Gastrocnemius medialis (tissue), 4 donors: Measurements from ENCODE around the gene TELO2. TPM values are rescaled to one million over a fixed set of nuclear protein-coding genes. Genes with fewer than 3 reads are reported as not detected.

Source experiments
- ATAC-seq, 2 donors: fragments of 150-250 bp; one replicate each; pipeline ENCODE4 v1.9.1; 2016
- DNase-seq, 2 donors: peaks; one replicate each; pipeline ENCODE4 v3.0.0-alpha.2; 2019
- H3K27ac ChIP-seq, 4 donors: fragments of 200-600 bp; sonication (generic); 1 replicate in 1 of 4; 2 replicates in 3 of 4; pipeline ENCODE4 v1.5.1; 2016 to 2018; ENCODE audit warnings: mild to moderate bottlenecking in 2 of 4, moderate library complexity in 1 of 4
- H3K27me3 ChIP-seq, 3 donors: fragments of 200-600 bp; sonication (generic) in 2 of 3; 1 replicate in 1 of 3; 2 replicates in 2 of 3; pipeline versions ENCODE4 v1.5.1 to v1.6.0; 2016 to 2019; ENCODE audit warnings: mild to moderate bottlenecking in 1 of 3, moderate library complexity in 1 of 3
- H3K36me3 ChIP-seq, 2 donors: fragments of 200-600 bp; sonication (generic) in 1 of 2; one replicate each; pipeline ENCODE4 v1.5.1; 2017 to 2018
- H3K4me1 ChIP-seq, 2 donors: fragments of 200-600 bp; sonication (generic) in 1 of 2; one replicate each; pipeline ENCODE4 v1.5.1; 2016 to 2017; ENCODE audit warnings: mild to moderate bottlenecking in 2 of 2
- H3K4me3 ChIP-seq, 4 donors: fragments of 200-600 bp; sonication (generic) in 3 of 4; 1 replicate in 1 of 4; 2 replicates in 3 of 4; pipeline ENCODE4 v1.5.1; 2016 to 2019; ENCODE audit warnings: mild to moderate bottlenecking in 2 of 4
- H3K9me3 ChIP-seq, 3 donors: fragments of 200-600 bp; sonication (generic) in 2 of 3; 1 replicate in 1 of 3; 2 replicates in 2 of 3; pipeline ENCODE4 v1.5.1; 2016 to 2019
- POLR2A ChIP-seq, 2 donors: fragments of 450-650 bp; IDR thresholded peaks; one replicate each; pipeline ENCODE4 v1.6.1; 2017; ENCODE audit warnings: antibody characterized with exemption in 2 of 2, mild to moderate bottlenecking in 2 of 2, moderate library complexity in 2 of 2
- in situ Hi-C, 4 donors: fragments of 200-750 bp; cut with MboI; loops; one replicate each; pipeline versions ENCODE4 v1.15.0 to v1.8.0; 2017; ENCODE audit warnings: low sequenced_read_pairs in 4 of 4
- intact Hi-C: fragments of 100-400 bp; cut with DNase I; formaldehyde crosslinking; loops from one replicate; pipeline ENCODE4 v1.15.1; 2023; ENCODE audit warnings: low total_unique reads
- total RNA-seq, 4 donors: library from RNA; depleted of rRNA; stranded (reverse); fragments of >200 nt; gene quantifications; one replicate each; pipeline versions ENCODE4 v1.1.0 to v1.2.3, GENCODE V29; 2016
- TF ChIP-seq, protein P1 (sequence below), 5 experiments: fragments of 450-650 bp in 3 of 5; fragments of 200-600 bp in 2 of 5; sonication (generic) in 2 of 5; IDR thresholded peaks in 4 of 5; conservative IDR thresholded peaks in 1 of 5; 1 replicate in 4 of 5; 2 replicates in 1 of 5; pipeline ENCODE4 v1.5.1; 2016 to 2019; ENCODE audit warnings: antibody characterized with exemption in 5 of 5, mild to moderate bottlenecking in 3 of 5, moderate library complexity in 3 of 5

Gene TELO2
- total RNA-seq, 4 donors from 2014 or later: 2.9 to 11.2 (median 9.8) TPM

- ATAC-seq (no peak), DNase-seq (no peak)
- Histone ChIP-seq H3K27ac (no peak overlapping the region), H3K9me3 (no peaks in the 10 kb centered on the region), H3K27me3 (no peaks in the 10 kb centered on the region), H3K36me3 (no peaks in the 10 kb centered on the region), H3K4me3 (no peak overlapping the region), H3K4me1 (no peaks in the 10 kb centered on the region)
- intact Hi-C loops (no loop called here), in situ Hi-C loops (no loop called here)
- TF ChIP-seq POLR2A (IDR thresholded peaks at IDR 0.05): no peak
- TF ChIP-seq, protein P1, sequence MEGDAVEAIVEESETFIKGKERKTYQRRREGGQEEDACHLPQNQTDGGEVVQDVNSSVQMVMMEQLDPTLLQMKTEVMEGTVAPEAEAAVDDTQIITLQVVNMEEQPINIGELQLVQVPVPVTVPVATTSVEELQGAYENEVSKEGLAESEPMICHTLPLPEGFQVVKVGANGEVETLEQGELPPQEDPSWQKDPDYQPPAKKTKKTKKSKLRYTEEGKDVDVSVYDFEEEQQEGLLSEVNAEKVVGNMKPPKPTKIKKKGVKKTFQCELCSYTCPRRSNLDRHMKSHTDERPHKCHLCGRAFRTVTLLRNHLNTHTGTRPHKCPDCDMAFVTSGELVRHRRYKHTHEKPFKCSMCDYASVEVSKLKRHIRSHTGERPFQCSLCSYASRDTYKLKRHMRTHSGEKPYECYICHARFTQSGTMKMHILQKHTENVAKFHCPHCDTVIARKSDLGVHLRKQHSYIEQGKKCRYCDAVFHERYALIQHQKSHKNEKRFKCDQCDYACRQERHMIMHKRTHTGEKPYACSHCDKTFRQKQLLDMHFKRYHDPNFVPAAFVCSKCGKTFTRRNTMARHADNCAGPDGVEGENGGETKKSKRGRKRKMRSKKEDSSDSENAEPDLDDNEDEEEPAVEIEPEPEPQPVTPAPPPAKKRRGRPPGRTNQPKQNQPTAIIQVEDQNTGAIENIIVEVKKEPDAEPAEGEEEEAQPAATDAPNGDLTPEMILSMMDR (IDR thresholded peaks at IDR 0.05 in 4 of 5, conservative IDR thresholded peaks at IDR 0.05 in 1 of 5): no peak
Measured at GRCh38 chr16:1520461-1520860, 27.3 kb downstream of the TELO2 start.

GRCh38 chr16:1523581-1524245, 30.6 kb downstream of the TELO2 start:
- Histone ChIP-seq H3K4me3 (no peak overlapping the region), H3K9me3 (no peaks in the 10 kb centered on the region), H3K36me3 (no peaks in the 10 kb centered on the region), H3K27ac (no peak overlapping the region), H3K27me3 (no peaks in the 10 kb centered on the region), H3K4me1 (no peaks in the 10 kb centered on the region)
- no peak for ATAC-seq
- in situ Hi-C loops (no loop called here), intact Hi-C loops (no loop called here)
- no peak for TF ChIP-seq POLR2A (IDR thresholded peaks at IDR 0.05)
- TF ChIP-seq, protein P1 (IDR thresholded peaks at IDR 0.05 in 4 of 5, conservative IDR thresholded peaks at IDR 0.05 in 1 of 5): no peak
- no peak for DNase-seq

- ATAC-seq (no peak), DNase-seq (no peak)
- intact Hi-C loops (no loop called here), in situ Hi-C loops (no loop called here)
- Histone ChIP-seq H3K4me3 (no peak overlapping the region), H3K27me3 (no peaks in the 10 kb centered on the region), H3K4me1 (no peaks in the 10 kb centered on the region), H3K9me3 (no peaks in the 10 kb centered on the region), H3K27ac (no peak overlapping the region), H3K36me3 (no peaks in the 10 kb centered on the region)
- TF ChIP-seq POLR2A (IDR thresholded peaks at IDR 0.05): no peak
- TF ChIP-seq, protein P1 (IDR thresholded peaks at IDR 0.05 in 4 of 5, conservative IDR thresholded peaks at IDR 0.05 in 1 of 5): no peak
Measured at GRCh38 chr16:1524366-1524765, 31.2 kb downstream of the TELO2 start.

DNA sequence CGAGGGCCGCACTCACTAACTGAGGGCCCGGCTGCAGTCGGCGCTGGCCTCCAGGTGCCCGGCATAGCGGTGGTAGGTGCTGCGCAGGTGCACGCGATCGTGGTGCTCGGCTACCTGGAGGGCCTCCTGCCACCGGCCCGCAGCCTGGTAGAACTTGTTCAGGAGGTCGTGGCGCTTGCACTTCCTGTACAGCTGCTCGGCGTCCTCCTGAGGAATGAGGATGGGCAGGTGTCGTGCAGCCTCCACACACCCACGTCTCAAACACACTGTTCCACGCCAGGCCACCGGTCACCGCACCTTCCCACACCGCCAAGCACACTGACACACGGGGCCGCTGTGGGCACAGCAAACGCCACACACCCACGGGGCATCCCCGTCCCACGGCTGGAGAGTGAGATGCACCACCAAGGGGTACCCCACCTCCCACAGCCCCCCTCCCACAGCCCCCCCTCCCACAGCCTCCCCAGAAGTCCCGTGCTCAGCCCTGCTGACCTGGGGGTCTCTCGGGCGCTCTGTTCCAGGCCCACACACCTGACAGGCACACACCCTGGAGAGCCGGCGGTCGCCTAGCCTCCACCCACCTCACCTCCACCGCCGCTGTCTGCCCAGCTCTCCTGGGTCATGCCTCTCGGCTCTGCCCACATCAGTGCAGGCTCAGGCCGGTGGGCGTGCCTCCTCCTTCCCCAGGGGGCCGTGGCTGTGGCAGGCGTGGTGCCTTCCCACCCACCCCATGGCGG, 32.9 kb downstream of the TELO2 start:
- no peak for ATAC-seq
- in situ Hi-C loops (no loop called here), intact Hi-C loops (no loop called here)
- no peaks in the 10 kb centered on the region for H3K9me3 ChIP-seq
- no peaks in the 10 kb centered on the region for H3K27me3 ChIP-seq
- DNase-seq: no peak
- no peaks in the 10 kb centered on the region for H3K36me3 ChIP-seq
- H3K4me3 ChIP-seq: no peak overlapping the region
- no peak overlapping the region for H3K27ac ChIP-seq
- peaks cover 0 to 6% of the 10 kb centered on the region in 2 donors for H3K4me1 ChIP-seq
- TF ChIP-seq, protein P1 (IDR thresholded peaks at IDR 0.05 in 4 of 5, conservative IDR thresholded peaks at IDR 0.05 in 1 of 5): no peak
- TF ChIP-seq POLR2A (IDR thresholded peaks at IDR 0.05): no peak
